ENCODE data around the gene GPATCH8. TPM values are rescaled to one million over a fixed set of nuclear protein-coding genes. Genes with fewer than 3 reads are reported as not detected.
"Not testable (repeated sequence)": the region's sequence is repeated elsewhere in the genome, so short reads cannot be mapped to it uniquely, and the experiment has no call there.

The GPATCH8 gene
- total RNA-seq, 1 experiment from 2014 or later, result 33.8 TPM

DNA sequence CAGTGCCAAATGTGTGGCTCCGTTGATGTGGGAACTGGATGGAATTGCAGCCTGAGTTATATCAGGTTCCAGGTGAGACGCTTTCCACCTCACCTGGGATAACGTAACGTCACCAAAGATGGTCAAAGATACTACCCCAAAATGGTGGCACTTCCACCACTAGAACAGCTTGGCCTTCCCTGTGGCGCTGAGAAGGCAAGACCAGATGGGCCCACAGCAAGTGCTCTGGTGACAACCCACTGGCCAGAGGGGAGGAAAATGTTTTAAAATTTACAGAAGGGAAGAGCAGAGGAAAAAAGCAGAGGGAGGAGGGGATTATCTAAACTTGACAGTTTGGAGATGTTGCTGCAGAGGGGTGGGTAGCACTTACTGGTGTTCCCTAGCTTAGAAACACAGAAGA lies 106.3 kb downstream of the GPATCH8 start:
- intact Hi-C loops (cut with micrococcal nuclease; ENCODE audit: unreplicated experiment), result no loop called here
- ChIA-PET POLR2A (ENCODE audit: low non-redundant PET) (no interaction called here), CTCF (no interaction called here)
- no TSS peak for BruUV-seq (replicated peaks)
- no peaks in the 10 kb centered on the region for H3K4me1 ChIP-seq (ENCODE audit: insufficient read depth, low read length, poor library complexity, severe bottlenecking)
- no peak overlapping the region for H3K4me3 ChIP-seq (ENCODE audit: low read depth, low read length, poor library complexity, severe bottlenecking)
- no peak overlapping the region for H3K27ac ChIP-seq (ENCODE audit: low read depth, low read length, poor library complexity, severe bottlenecking)
- no peak for TF ChIP-seq EZH2 (IDR thresholded peaks at IDR 0.05; ENCODE audit: borderline replicate concordance, low read depth, low read length, poor library complexity, severe bottlenecking)
- TF ChIP-seq, protein P1, sequence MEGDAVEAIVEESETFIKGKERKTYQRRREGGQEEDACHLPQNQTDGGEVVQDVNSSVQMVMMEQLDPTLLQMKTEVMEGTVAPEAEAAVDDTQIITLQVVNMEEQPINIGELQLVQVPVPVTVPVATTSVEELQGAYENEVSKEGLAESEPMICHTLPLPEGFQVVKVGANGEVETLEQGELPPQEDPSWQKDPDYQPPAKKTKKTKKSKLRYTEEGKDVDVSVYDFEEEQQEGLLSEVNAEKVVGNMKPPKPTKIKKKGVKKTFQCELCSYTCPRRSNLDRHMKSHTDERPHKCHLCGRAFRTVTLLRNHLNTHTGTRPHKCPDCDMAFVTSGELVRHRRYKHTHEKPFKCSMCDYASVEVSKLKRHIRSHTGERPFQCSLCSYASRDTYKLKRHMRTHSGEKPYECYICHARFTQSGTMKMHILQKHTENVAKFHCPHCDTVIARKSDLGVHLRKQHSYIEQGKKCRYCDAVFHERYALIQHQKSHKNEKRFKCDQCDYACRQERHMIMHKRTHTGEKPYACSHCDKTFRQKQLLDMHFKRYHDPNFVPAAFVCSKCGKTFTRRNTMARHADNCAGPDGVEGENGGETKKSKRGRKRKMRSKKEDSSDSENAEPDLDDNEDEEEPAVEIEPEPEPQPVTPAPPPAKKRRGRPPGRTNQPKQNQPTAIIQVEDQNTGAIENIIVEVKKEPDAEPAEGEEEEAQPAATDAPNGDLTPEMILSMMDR (conservative IDR thresholded peaks at IDR 0.05; ENCODE audit: low read depth, low read length), result no peak
- H3K9me3 ChIP-seq (ENCODE audit: low read depth, low read length, poor library complexity, severe bottlenecking), result no peaks in the 10 kb centered on the region
- H3K27me3 ChIP-seq (replicated peaks; ENCODE audit: insufficient read depth, low read depth, low read length, poor library complexity), result no peaks in the 10 kb centered on the region
- DNase-seq (ENCODE audit: low spot score), result no peak
- H3K36me3 ChIP-seq (ENCODE audit: insufficient read depth, low read length, poor library complexity, severe bottlenecking), result peaks cover 16% of the 10 kb centered on the region

DNA sequence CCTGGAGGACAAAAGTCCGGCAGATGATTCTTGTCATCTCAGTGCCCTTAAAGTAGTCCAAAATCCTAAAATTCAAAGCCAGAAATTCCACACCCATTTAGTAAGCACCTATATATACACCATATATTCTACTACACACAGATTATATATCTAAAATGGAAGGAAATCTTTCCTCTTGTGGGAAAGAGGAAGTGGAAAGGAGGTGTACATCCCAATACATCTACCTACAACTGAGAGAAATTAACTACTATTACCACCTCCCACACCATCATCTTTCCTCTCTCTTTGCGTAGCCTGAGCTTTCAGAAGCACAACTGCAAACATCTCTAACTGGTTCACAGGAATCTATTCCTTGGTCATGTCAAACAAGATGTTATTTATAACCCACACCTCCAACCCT lies 108.4 kb downstream of the GPATCH8 start:
- H3K4me3 ChIP-seq (ENCODE audit: low read depth, low read length, poor library complexity, severe bottlenecking), result no peak overlapping the region
- no peak overlapping the region for H3K27ac ChIP-seq (ENCODE audit: low read depth, low read length, poor library complexity, severe bottlenecking)
- H3K36me3 ChIP-seq (ENCODE audit: insufficient read depth, low read length, poor library complexity, severe bottlenecking), result peaks cover 7% of the 10 kb centered on the region
- H3K9me3 ChIP-seq (ENCODE audit: low read depth, low read length, poor library complexity, severe bottlenecking), result no peaks in the 10 kb centered on the region
- POLR2A ChIA-PET (ENCODE audit: low non-redundant PET), result no interaction called here
- TF ChIP-seq, protein P1 (conservative IDR thresholded peaks at IDR 0.05; ENCODE audit: low read depth, low read length), result no peak
- TF ChIP-seq EZH2 (IDR thresholded peaks at IDR 0.05; ENCODE audit: borderline replicate concordance, low read depth, low read length, poor library complexity, severe bottlenecking), result no peak
- DNase-seq (ENCODE audit: low spot score), result no peak
- CTCF ChIA-PET, result no interaction called here
- no peaks in the 10 kb centered on the region for H3K4me1 ChIP-seq (ENCODE audit: insufficient read depth, low read length, poor library complexity, severe bottlenecking)
- intact Hi-C loops (cut with micrococcal nuclease; ENCODE audit: unreplicated experiment), result no loop called here
- no peaks in the 10 kb centered on the region for H3K27me3 ChIP-seq (replicated peaks; ENCODE audit: insufficient read depth, low read depth, low read length, poor library complexity)
- no TSS peak for BruUV-seq (replicated peaks)

DNA sequence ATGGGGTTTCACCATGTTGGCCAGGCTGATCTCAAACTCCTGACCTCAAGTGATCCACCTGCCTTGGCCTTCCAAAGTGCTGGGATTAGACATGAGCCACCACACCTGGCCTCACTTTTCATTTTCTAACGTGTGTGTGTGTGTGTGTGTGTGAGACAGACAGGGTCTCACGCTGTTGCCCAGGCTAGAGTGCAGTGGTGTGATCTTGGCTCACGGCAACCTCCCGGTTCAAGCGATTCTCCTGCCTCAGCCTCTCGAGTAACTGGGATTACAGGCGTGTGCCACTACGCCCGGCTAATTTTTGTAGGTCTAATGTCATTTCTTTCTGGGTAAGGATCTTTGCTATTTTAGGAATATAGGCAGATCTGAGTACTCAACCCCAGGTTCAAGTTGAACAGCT lies 109.1 kb downstream of the GPATCH8 start:
- intact Hi-C loops (cut with micrococcal nuclease; ENCODE audit: unreplicated experiment); H3K4me1 ChIP-seq (ENCODE audit: insufficient read depth, low read length, poor library complexity, severe bottlenecking); H3K9me3 ChIP-seq (ENCODE audit: low read depth, low read length, poor library complexity, severe bottlenecking); POLR2A ChIA-PET (ENCODE audit: low non-redundant PET); H3K27ac ChIP-seq (ENCODE audit: low read depth, low read length, poor library complexity, severe bottlenecking); BruUV-seq (replicated peaks); CTCF ChIA-PET; H3K36me3 ChIP-seq (ENCODE audit: insufficient read depth, low read length, poor library complexity, severe bottlenecking); DNase-seq (ENCODE audit: low spot score); H3K27me3 ChIP-seq (replicated peaks; ENCODE audit: insufficient read depth, low read depth, low read length, poor library complexity); H3K4me3 ChIP-seq (ENCODE audit: low read depth, low read length, poor library complexity, severe bottlenecking): not testable (repeated sequence)

DNA sequence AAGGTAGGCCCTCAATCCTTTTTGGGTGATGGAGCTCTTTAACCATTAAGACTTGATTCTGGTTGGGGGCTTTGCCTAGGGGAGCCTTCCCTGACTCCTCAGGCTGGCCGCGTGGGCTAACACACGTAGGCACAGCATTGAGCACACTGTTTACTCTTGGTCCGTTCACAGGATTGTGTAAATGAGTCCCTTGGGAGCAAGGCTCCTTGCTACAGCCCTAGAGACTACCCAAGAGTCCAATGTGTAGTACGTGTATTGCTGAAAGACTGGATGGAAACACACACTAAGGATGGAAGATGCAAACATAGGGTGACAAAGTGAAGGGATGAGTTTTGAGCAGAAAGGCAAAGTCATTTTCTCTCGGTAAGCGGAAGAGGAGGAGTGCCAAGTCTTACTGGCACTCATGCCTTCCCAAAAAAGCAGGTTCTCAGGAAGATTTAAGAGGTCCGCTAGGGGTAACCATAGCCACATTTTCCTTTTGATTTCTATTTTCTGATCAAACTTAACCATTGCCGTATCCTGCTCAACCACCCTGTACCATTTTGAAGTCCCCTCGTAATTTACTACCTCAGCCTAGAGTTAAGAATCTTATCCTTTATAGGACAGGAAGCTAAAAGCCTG lies 112.8 kb downstream of the GPATCH8 start:
- no peak overlapping the region for H3K27ac ChIP-seq (ENCODE audit: low read depth, low read length, poor library complexity, severe bottlenecking)
- no TSS peak for BruUV-seq (replicated peaks)
- H3K4me3 ChIP-seq (ENCODE audit: low read depth, low read length, poor library complexity, severe bottlenecking), result no peak overlapping the region
- intact Hi-C loops (cut with micrococcal nuclease; ENCODE audit: unreplicated experiment), result no loop called here
- DNase-seq (ENCODE audit: low spot score), result no peak
- no peaks in the 10 kb centered on the region for H3K27me3 ChIP-seq (replicated peaks; ENCODE audit: insufficient read depth, low read depth, low read length, poor library complexity)
- H3K9me3 ChIP-seq (ENCODE audit: low read depth, low read length, poor library complexity, severe bottlenecking), result no peaks in the 10 kb centered on the region
- H3K36me3 ChIP-seq (ENCODE audit: insufficient read depth, low read length, poor library complexity, severe bottlenecking), result no peaks in the 10 kb centered on the region
- TF ChIP-seq, protein P1 (conservative IDR thresholded peaks at IDR 0.05; ENCODE audit: low read depth, low read length), result no peak
- no peak for TF ChIP-seq EZH2 (IDR thresholded peaks at IDR 0.05; ENCODE audit: borderline replicate concordance, low read depth, low read length, poor library complexity, severe bottlenecking)
- ChIA-PET CTCF (no interaction called here), POLR2A (ENCODE audit: low non-redundant PET) (no interaction called here)
- no peaks in the 10 kb centered on the region for H3K4me1 ChIP-seq (ENCODE audit: insufficient read depth, low read length, poor library complexity, severe bottlenecking)
